GM12892 (cell line): ENCODE data around the gene RALGAPA2.

Source experiments
- POLR2A ChIP-seq: IDR thresholded peaks from 2 replicates; pipeline ENCODE4 v1.6.1; 2011; ENCODE audit warnings: low read depth, low read length, control low read depth
- TAF1 ChIP-seq: IDR thresholded peaks from 2 replicates; pipeline ENCODE4 v1.6.1; 2011; ENCODE audit warnings: low read depth, mild to moderate bottlenecking, control low read depth, low read length, borderline replicate concordance

DNA sequence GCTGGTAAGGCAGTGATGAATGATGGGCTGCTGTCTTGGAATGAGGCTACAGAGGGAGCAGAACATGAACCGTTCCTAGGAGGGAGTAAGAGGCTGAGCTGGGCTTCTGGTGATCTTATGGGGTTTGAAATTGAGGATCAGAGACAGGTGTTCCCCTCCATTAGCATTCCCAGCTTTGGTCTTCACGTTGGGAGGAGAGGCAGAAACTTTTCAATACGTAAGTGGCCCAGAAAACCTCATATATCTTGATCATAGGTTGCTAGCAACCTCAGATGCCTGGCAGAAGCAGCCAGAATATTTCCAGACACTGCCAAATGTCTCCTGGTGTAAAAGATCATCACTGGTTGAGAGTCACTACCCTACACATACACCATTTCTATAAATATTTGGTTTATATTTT lies 177.4 kb downstream of the RALGAPA2 start:
- TF ChIP-seq TAF1: no peak
- no peak for TF ChIP-seq POLR2A
